Stimulated activated CD4-positive, alpha-beta T cell treated with anti-CD3 and anti-CD28 coated beads, Interleukin-4, amount 100 ng/mL, for 1 hour (primary cell): ENCODE results near the gene DAPK1.

ENCODE experiments used
- DNase-seq: peaks from one replicate; pipeline ENCODE4 v3.0.0-alpha.2; 2020

DAPK1 gene

DNA sequence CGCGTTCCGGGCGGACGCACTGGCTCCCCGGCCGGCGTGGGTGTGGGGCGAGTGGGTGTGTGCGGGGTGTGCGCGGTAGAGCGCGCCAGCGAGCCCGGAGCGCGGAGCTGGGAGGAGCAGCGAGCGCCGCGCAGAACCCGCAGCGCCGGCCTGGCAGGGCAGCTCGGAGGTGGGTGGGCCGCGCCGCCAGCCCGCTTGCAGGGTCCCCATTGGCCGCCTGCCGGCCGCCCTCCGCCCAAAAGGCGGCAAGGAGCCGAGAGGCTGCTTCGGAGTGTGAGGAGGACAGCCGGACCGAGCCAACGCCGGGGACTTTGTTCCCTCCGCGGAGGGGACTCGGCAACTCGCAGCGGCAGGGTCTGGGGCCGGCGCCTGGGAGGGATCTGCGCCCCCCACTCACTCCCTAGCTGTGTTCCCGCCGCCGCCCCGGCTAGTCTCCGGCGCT lies at the start of gene DAPK1:
Gene DAPK1, plus strand, starts transcription at position 264 of the 442 bp plus-strand sequence. CDS start 1,211 bp downstream, outside the sequence.
- peak; percentile 10 for DNase-seq

DNA sequence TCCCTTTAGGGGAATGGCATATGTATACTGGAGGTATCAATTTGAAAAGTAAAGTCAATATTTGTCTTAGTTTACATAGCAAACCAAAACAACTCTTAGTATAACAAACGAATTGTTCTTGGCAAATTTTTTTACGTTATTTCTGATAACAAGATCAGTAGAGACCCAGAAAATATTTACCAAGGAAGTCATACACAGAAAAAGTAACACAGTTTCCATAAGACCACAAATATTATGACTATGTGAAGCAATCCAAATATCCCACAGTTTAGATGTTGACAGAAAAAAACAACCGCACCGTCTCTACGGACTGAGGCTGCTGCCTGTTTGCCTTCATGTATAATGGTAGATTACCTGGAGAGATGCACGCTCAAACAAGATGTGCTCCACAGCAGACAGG lies 46.5 kb upstream of the DAPK1 start:
- no peak for DNase-seq

DNA sequence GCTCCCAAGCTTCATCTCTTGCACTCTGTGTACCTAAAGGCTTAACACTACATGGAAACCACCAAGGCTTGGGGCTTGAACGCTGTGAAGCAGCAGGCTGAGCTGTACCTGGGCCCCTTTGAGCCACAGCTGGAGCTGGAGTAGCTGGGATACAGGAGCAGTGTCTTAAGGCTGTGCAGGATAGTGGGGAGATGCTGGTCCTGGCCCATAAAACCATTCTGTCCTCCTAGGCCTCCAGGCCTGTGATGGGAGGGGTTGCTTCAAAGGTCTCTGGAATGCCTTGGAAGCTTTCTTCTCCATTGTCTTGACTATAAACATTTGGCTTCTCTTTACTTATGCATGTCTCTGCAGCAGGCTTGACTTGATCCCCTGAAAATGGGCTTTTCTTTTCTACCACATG lies 42.3 kb upstream of the DAPK1 start:
- DNase-seq = no peak

DNA sequence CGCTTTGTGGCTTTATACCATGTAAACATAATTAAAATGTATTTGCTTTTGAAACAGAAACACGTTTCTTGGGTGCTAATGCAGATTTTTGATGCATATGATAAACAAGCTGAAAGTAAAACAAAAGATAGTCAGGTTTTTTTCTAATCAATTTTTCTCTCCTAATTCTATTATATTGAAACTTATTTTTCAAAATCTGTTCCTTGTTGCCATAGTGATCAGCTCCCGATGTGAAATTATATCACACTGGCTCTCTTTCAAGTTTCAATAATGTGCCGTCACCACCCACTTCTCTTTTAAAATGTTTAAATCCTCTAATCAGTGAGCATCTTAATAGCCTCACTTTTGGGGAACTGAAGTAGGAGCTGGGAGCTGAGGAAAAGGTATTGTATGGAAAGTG lies 36.4 kb upstream of the DAPK1 start:
- DNase-seq = no peak

DNA sequence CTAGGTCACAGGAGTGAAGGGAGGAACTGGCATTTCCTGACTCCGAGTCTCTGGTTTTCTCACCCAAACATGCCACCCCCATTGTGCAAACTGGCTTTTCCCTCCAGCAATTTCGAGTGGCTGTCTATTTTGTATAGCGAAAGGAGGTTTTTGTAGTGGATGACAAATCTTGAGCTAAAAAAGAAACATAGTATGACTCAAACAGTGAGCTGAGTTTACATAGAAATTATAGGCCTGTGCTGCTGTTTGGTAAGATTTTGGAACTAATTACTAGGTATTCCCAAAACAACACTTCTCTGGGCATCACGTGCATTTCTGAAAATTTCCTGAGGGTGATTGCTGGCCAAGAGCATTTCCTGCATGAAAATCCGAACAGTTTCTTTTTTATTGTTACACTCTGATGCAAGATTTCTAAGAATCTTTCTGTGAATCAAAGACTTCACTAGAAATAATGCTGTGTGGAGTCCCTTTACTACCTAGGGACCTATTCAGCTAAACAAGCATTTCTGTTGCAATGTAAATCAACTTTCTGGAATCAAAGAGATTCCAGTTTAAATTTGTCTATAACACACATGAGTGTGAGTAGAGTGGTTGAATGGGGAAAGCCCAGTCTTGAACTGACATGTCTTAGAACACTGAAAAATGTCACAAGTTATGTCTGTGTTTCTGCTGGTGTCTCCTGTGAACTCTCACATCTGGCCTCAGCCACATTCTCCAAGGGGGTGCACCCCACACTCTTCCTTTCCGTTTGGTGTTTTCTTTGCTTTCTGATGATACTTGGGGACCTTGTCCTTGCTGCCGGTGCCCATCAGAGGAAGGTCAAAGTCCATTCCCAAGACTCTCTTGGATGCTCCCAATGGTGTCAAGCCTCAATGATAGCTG lies 33.3 kb upstream of the DAPK1 start:
- peak; percentile 4 for DNase-seq

DNA sequence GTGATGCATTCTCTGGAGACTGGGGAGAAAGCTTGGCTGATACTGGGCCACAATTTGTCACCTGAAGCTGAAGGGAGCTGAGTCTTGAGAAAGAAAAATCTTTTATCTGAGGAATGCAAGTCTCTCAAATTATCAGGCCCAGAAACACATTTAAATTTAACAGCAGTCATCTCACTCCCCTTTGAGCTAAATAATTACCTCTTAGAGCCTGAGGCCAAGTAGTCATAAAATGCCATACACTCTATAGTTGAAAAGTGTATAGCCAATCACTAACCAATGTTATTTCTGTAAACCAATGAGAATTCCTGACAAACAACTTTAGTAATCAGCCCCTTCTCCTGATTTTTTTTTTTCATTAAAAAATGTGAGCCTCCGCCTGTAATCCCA lies 32.7 kb upstream of the DAPK1 start:
- no peak for DNase-seq

DNA sequence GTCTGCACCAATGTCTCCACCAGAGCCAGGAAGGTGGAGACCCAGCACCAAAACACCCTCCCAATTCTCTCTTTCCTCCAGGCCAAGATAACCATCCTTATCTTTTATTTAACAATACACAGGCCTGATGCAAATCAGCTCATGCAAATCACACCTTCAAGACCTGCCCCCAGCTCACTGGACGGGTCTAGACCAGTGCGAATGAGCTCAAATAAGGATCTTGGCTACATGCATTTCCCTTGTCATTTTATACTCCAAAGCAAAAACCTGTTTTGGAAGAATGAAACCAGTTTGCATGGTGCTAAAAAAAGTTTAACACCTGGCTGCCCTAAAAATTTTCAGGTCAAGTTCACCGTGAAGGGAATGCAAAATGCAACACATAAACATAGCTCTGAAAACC lies 31.9 kb upstream of the DAPK1 start:
- no peak for DNase-seq

DNA sequence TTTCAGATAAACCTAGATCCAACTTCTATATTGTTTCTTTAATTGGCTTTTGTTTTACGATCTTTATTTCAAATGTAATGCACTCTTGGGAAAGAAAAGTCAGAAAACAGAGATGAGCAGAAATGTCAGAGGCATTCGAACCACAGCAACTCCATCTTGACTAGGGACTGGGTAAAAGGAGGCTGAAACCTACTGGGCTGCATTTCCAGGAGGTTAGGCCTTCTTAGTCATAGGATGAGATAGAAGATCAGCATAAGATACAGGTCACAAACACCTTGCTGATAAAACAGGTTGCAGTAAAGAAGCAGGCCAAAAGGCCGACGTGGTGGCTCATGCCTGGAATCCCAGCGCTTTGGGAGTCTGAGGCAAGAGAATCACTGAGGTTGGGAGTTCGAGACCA lies 30.5 kb upstream of the DAPK1 start:
- no peak for DNase-seq

DNA sequence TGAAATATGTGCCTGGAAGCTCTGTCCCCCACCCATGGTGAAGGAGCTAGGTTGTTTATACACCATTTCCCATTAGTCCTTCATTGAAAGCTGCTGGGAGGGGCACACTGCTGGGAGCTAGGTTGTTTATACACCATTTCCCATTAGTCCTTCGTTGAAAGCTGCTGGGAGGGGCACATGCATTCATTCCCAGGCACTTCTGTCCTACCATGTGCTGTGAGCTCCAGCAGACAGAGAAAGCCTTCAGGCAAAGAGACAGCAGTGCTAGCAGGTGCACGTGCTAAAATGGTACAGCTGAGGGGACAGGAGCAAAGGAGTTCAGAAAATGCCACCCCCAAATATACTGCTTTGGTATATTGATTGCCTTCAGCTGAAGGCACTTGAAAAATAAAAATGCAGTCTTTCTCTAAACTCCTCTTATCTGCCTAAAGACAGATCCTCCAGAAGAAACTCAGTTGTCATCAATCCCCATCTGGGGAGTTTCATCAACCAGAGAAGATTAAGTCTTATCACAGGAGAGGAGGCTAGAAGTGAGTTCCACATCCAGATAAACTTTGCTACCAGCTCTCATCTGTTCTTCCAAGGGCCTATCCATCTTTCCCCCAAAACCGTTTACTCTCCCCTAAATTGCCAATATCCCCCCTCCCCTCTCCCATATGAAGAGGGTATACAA lies 27.7 kb upstream of the DAPK1 start:
- DNase-seq = no peak

DNA sequence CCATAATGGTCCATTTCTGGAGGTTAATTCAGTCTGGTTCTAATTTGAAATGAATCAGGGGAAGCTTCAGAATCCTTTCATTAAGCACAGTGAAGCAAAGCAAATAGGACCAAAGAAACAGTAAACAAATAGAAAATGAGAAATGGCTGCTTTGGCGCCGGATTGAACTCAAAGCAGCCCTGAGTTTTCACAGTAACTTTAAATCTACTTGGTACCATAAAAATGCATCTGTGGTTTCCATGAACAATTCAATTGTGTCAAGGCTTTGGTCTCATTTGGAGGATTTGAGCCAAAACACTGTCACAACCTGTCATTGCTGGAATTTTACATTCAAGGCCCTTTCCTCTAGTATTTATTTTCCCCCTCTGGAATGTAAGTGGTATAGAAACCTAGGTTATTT lies 25.9 kb upstream of the DAPK1 start:
- no peak for DNase-seq

DNA sequence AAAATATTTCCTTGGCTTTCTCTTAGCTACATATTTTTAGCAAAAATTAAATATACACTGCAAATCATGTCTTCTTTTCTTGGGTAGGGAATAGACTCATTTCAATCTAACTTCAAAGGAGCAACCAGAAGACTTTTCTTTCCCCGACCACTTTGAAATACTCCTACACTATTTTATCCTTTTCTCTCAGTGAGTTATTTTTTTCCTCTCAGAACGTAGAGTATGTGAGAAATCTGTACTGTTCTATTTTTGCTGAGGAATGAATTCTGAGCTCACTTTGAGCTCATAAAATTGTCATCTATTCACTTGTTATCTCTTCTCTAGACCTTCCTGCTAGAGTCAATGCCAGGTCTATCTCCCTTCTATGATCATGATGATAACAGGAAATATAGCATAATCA lies 22.2 kb upstream of the DAPK1 start:
- DNase-seq = no peak

DNA sequence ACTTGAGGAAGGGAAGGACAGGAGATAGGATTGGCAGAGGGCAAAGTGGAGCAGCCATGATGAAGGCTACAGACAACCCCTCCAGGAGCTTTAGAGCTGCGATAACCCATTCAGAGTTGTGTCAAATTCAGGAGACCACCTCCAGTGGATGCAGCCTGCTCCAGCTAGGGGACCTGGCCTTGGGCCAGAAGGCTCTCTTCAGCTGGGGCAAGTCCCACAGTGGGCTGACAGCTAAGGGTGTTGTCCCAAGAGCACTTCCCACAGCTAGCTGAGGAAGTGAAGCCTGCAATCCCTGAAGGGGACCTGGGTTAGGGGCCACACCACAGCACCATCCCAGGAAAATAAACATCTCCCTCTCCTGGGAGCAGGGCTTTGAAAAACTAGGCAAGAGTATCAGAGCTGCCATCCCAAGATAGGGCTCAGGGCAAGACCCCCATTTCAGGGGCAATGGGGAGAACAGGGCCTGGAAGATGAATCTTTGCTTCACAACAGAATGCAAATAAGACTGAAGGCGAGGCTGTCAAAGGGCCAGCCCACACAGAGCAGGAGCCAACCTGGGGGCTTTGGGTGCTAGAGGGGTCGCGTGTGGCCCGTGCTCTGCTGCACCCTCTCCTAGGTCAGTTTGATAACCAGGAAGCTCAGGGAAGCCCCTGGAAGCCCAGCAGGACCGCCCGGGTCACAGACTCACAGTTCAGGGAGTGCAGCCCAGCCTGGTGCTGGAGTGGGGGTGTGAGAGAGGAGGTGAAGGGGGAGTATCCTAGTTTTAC lies 19.3 kb upstream of the DAPK1 start:
- DNase-seq = no peak

DNA sequence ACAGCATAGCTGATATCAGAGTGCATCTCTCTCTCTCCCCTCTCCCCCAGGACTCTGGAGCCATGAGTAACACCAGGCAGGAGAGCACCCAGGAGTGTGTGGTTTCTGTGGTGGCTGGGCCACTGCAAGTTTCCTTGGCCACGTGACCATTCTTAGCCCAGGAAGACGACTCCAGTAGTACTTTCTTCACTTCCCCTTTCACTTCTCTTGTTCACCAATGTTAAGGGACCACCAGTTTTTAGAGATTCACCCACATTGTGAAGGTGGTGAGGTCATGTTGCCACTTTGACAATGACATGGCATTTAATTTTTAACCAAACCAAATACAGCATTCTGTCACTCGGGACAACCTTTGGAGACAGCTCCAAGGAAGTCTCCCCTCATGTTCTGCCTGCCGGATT lies 17.9 kb upstream of the DAPK1 start:
- DNase-seq = no peak

DNA sequence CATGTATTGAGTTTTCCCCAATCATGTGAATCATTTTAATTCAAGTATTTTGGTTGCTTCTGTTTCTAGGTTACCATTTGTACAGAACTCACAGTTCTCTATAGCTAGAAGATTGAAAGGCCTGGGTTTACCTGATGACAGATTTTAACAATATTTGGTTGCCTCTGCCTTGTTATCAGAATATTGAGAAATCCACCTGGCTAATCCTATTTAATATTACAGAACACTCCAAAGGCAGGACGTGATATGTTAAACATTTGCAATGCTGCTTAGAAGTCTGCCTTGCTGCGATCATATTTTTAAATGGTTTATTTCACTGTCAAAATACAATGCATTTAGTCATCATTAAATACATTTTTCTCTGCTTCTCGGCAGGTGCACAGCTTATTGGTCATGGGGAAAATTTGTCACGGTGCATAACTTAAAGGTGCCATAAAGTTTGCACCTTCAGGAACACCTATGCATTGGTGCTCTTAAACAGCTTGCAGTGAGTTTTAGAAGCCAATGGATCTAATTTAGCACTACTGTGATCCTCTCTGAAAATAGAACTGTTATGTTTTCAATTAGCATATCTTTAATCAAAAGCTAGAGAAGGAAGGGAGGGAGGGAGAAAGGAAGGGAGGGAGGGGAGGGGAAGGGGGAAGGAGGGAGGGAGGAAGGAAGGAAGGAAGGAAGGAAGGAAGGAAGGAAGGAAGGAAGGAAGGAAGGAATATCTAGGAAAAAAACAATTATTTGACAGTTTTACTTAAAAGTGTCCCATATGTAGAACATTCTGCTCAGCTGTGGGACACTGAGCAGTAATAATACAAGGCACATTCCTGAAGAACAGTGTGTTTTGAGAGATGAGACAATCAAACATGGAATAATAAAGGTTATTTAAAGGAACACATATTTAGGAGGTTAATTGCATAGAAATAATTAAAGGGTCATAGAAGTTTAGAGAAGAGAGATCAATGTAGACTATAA lies 15.5 kb upstream of the DAPK1 start:
- no peak for DNase-seq

DNA sequence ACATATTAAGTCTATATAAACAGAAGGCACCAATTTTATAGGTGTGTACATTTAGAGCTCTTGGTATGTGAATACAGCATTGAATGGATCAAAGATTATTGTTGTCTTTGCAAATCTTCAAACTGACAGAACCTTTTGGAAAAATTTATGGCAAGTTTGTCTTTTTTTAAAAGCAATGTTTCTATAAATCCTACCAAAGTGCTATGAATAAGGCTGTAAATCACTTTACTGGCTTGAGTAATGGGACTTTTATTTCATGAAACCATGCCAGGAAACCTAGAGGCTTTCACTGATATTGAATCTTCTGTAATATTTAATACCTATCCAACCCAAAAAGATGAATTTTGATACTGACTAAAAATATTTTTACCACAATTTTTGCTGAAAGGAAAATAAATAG lies 7.4 kb upstream of the DAPK1 start:
- DNase-seq = no peak

DNA sequence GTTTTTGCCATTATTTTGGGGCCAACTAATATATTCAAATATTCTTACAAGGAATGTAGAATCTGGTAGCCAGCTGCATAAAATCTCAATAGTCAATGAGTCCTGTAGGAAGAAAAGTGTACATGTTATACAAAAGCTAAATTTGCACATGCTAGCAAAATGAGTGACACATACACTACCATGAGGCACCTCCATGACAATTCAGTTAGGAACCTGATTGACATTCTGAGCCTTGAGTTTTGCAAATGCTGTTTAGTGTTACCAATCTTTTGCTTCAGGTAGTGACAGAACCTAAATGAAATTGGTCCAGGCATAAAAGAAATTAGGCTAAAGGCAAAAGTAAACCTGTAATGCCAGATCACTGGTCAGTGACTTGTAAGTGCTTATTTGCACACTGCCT lies 6.8 kb upstream of the DAPK1 start:
- DNase-seq = no peak

DNA sequence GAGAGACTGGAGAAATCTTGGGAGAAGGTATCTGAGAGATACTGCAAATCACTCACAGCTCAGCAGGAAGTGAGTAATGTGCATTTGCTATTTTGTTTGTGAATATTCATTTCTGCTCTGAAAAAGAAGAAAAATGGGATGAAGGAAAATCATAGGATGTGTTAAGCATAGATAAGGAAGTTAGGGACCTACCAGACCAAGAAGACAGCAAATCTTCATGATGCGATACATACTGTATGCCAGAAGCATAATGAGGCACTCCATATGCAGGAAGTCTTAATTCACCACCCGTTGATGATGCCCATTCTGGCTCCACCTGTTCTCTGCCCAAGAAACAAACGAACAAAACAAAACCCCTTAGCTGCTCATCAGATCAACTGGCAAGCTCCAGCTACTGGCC lies 6.1 kb upstream of the DAPK1 start:
- no peak for DNase-seq

DNA sequence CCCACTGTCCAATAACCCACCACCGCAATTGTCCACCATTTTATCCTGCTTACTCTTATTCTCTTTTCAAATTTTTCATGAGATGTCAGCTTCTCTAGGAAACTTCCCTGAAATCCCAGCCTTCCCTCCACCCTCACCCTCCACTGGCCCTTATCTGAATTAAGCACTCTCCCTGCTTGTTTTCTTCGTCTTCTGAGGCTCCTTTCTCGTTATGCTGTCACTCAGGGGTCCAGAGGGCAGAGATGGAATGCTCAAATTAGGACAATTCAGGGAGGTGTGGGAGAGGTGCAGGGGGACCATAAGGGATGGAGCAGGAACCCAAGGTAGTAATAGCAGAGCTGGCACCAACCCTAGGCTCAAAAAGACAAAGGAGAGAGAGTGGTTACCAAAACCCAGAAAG lies 5.0 kb upstream of the DAPK1 start:
- DNase-seq = no peak

DNA sequence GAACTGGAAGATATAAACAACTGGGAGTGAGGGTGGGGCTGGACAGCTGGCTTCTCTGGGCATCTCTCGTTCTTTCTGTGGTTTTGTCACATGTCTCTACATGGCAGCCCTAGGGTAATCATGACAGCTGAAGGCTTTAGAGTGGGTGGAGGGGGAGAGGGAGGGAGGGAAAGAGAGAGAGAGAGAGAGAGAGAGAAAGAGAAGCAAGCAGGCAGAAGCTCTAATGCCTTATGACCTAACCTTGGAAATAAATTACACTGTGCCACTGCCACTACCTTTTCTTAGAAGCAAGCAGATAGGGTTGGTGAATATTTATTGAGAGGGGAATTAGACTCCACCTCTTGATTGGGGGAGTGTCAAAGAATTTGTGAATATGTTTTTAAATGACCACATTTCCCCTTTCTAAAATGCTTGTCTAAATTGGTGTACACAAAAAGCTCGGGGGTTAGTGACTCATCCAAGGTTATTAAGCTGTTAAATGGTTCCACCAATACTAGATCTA lies 2.6 kb upstream of the DAPK1 start:
- DNase-seq = no peak

DNA sequence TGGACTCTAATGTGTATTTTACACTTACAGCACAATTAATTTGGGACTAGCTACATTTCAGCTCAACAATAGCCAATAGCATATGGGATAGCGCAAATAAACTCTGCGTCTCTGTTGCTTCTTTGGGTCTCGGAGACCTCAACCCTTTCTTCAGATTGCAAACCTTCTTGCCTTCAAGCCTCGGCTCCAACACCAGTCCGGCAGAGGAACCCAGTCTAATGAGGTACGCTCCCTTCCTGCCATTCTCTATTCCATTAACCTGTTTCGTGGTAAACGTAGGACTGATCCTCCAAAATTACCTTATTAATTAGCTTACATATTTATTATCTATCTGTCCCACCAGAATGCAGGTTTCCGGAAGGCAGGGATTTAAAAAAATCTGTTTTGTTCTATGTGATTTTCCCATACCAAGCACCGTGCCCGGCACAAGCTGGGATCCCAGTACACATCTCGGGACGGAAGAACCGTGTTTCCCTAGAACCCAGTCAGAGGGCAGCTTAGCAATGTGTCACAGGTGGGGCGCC lies 525 bp upstream of the DAPK1 start:
- no peak for DNase-seq

DNA sequence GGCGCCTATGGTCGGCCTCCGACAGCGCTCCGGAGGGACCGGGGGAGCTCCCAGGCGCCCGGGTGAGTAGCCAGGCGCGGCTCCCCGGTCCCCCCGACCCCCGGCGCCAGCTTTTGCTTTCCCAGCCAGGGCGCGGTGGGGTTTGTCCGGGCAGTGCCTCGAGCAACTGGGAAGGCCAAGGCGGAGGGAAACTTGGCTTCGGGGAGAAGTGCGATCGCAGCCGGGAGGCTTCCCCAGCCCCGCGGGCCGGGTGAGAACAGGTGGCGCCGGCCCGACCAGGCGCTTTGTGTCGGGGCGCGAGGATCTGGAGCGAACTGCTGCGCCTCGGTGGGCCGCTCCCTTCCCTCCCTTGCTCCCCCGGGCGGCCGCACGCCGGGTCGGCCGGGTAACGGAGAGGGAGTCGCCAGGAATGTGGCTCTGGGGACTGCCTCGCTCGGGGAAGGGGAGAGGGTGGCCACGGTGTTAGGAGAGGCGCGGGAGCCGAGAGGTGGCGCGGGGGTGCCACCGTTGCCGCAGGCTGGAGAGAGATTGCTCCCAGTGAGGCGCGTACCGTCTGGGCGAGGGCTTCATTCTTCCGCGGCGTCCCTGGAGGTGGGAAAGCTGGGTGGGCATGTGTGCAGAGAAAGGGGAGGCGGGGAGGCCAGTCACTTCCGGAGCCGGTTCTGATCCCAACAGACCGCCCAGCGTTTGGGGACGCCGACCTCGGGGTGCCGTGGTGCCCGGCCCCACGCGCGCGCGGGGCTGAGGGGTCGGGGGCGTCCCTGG lies 561 bp downstream of the DAPK1 start:
- peak; percentile 4 for DNase-seq
